ENCODE data around the gene KRTAP12-1. TPM values are rescaled to one million over a fixed set of nuclear protein-coding genes. Genes with fewer than 3 reads are reported as not detected.

Gene KRTAP12-1
- total RNA-seq, 1 donor from 2014 or later: not detected

- no peak overlapping the region for H3K27ac ChIP-seq (ENCODE audit: low read depth, low read length)
- DNase-seq (ENCODE audit: low read depth) (no peak), FAIRE-seq (no peak)
- no peaks in the 10 kb centered on the region for H3K4me1 ChIP-seq (ENCODE audit: insufficient read depth, low read length)
- H3K79me2 ChIP-seq (ENCODE audit: insufficient read depth, low read length): no peaks in the 10 kb centered on the region
- peaks cover 22% of the 10 kb centered on the region for H3K9me3 Mint-ChIP-seq (ENCODE audit: unreplicated experiment)
- peaks cover 2% of the 10 kb centered on the region for H3K9me3 ChIP-seq (ENCODE audit: insufficient read depth, low read depth, low read length)
- H3K4me3 Mint-ChIP-seq (ENCODE audit: unreplicated experiment): no peak overlapping the region
- no peak overlapping the region for H3K4me2 ChIP-seq (ENCODE audit: low read length)
- H3K36me3 Mint-ChIP-seq (ENCODE audit: low read depth, unreplicated experiment): no peaks in the 10 kb centered on the region
- H3K4me3 ChIP-seq (ENCODE audit: insufficient read depth, low read depth, low read length): no peak overlapping the region
- no peaks in the 10 kb centered on the region for H4K20me1 ChIP-seq (ENCODE audit: insufficient read depth, low read length)
- TF ChIP-seq EZH2 (IDR thresholded peaks at IDR 0.05; ENCODE audit: insufficient read depth, low read length) (no peak), CTCF (IDR thresholded peaks at IDR 0.05; ENCODE audit: insufficient read depth, low read depth, low read length) (no peak)
- no peaks in the 10 kb centered on the region for H3K36me3 ChIP-seq (ENCODE audit: insufficient read depth, low read length)
- H3K27me3 ChIP-seq (ENCODE audit: insufficient read depth, low read length): peaks cover 14% of the 10 kb centered on the region
- H2AFZ ChIP-seq (ENCODE audit: low read depth, low read length): no peak overlapping the region
- peaks cover 41% of the 10 kb centered on the region for H3K27me3 Mint-ChIP-seq (ENCODE audit: low read depth, unreplicated experiment)
- H3K4me1 Mint-ChIP-seq (ENCODE audit: low read depth, unreplicated experiment): peaks cover 8% of the 10 kb centered on the region
- no peak overlapping the region for H3K27ac Mint-ChIP-seq (ENCODE audit: unreplicated experiment)
- H3K9ac ChIP-seq (ENCODE audit: low read length): no peak overlapping the region
Observed at GRCh38 chr21:44695641-44696040, 13.7 kb upstream of the KRTAP12-1 start.

GRCh38 chr21:44695184-44695583 is 13.2 kb upstream of the KRTAP12-1 start:
- Mint-ChIP-seq H3K9me3 (ENCODE audit: unreplicated experiment) (peaks cover 22% of the 10 kb centered on the region), H3K36me3 (ENCODE audit: low read depth, unreplicated experiment) (no peaks in the 10 kb centered on the region), H3K4me1 (ENCODE audit: low read depth, unreplicated experiment) (peaks cover 8% of the 10 kb centered on the region), H3K27ac (ENCODE audit: unreplicated experiment) (no peak overlapping the region), H3K4me3 (ENCODE audit: unreplicated experiment) (no peak overlapping the region), H3K27me3 (ENCODE audit: low read depth, unreplicated experiment) (peaks cover 40% of the 10 kb centered on the region)
- Histone ChIP-seq H3K4me1 (ENCODE audit: insufficient read depth, low read length) (no peaks in the 10 kb centered on the region), H3K9me3 (ENCODE audit: insufficient read depth, low read depth, low read length) (peaks cover 2% of the 10 kb centered on the region), H3K4me3 (ENCODE audit: insufficient read depth, low read depth, low read length) (no peak overlapping the region), H3K79me2 (ENCODE audit: insufficient read depth, low read length) (no peaks in the 10 kb centered on the region), H3K27ac (ENCODE audit: low read depth, low read length) (no peak overlapping the region), H2AFZ (ENCODE audit: low read depth, low read length) (no peak overlapping the region), H3K4me2 (ENCODE audit: low read length) (no peak overlapping the region), H4K20me1 (ENCODE audit: insufficient read depth, low read length) (no peaks in the 10 kb centered on the region), H3K9ac (ENCODE audit: low read length) (no peak overlapping the region), H3K27me3 (ENCODE audit: insufficient read depth, low read length) (peaks cover 10% of the 10 kb centered on the region), H3K36me3 (ENCODE audit: insufficient read depth, low read length) (no peaks in the 10 kb centered on the region)
- no peak for FAIRE-seq
- TF ChIP-seq EZH2 (IDR thresholded peaks at IDR 0.05; ENCODE audit: insufficient read depth, low read length): no peak
- no peak for TF ChIP-seq CTCF (IDR thresholded peaks at IDR 0.05; ENCODE audit: insufficient read depth, low read depth, low read length)
- no peak for DNase-seq (ENCODE audit: low read depth)

GRCh38 chr21:44694776-44695175 is 12.8 kb upstream of the KRTAP12-1 start:
- H3K9me3 Mint-ChIP-seq (ENCODE audit: unreplicated experiment): peaks cover 22% of the 10 kb centered on the region
- peaks cover 8% of the 10 kb centered on the region for H3K4me1 Mint-ChIP-seq (ENCODE audit: low read depth, unreplicated experiment)
- Histone ChIP-seq H3K4me2 (ENCODE audit: low read length) (no peak overlapping the region), H3K36me3 (ENCODE audit: insufficient read depth, low read length) (no peaks in the 10 kb centered on the region), H3K27me3 (ENCODE audit: insufficient read depth, low read length) (peaks cover 7% of the 10 kb centered on the region), H3K9me3 (ENCODE audit: insufficient read depth, low read depth, low read length) (peaks cover 2% of the 10 kb centered on the region), H3K4me3 (ENCODE audit: insufficient read depth, low read depth, low read length) (no peak overlapping the region), H3K9ac (ENCODE audit: low read length) (no peak overlapping the region), H3K27ac (ENCODE audit: low read depth, low read length) (no peak overlapping the region), H2AFZ (ENCODE audit: low read depth, low read length) (no peak overlapping the region), H3K79me2 (ENCODE audit: insufficient read depth, low read length) (no peaks in the 10 kb centered on the region), H3K4me1 (ENCODE audit: insufficient read depth, low read length) (no peaks in the 10 kb centered on the region), H4K20me1 (ENCODE audit: insufficient read depth, low read length) (no peaks in the 10 kb centered on the region)
- no peaks in the 10 kb centered on the region for H3K36me3 Mint-ChIP-seq (ENCODE audit: low read depth, unreplicated experiment)
- H3K4me3 Mint-ChIP-seq (ENCODE audit: unreplicated experiment): no peak overlapping the region
- TF ChIP-seq EZH2 (IDR thresholded peaks at IDR 0.05; ENCODE audit: insufficient read depth, low read length) (no peak), CTCF (IDR thresholded peaks at IDR 0.05; ENCODE audit: insufficient read depth, low read depth, low read length) (no peak)
- H3K27me3 Mint-ChIP-seq (ENCODE audit: low read depth, unreplicated experiment): peaks cover 39% of the 10 kb centered on the region
- no peak overlapping the region for H3K27ac Mint-ChIP-seq (ENCODE audit: unreplicated experiment)
- no peak for DNase-seq (ENCODE audit: low read depth)
- FAIRE-seq: no peak
